IMR-90 (cell line): ENCODE results near the gene PTGER2. TPM values are rescaled to one million over a fixed set of nuclear protein-coding genes. Genes with fewer than 3 reads are reported as not detected.

Source experiments
- ATAC-seq: fragments of 200-7000 bp; cut with Tn5 transposase; 2 replicates; pipeline ENCODE4 v1.9.1; 2020; ENCODE audit warnings: low read depth, mild to moderate bottlenecking, moderate library complexity
- BruUV-seq: library from RNA; stranded (reverse); fragments of 400-500 nt; replicated peaks from 2 replicates; lab custom pipeline; 2021; lab: Mats Ljungman, UMichigan
- CTCF ChIA-PET: fragments of 300-600 bp; formaldehyde crosslinking; extraction: SDS; loops from one replicate; lab custom pipeline; 2021; ENCODE audit warnings: antibody characterized with exemption; lab: Yijun Ruan, JAX
- POLR2A ChIA-PET: fragments of 300-600 bp; sonication (Branson Sonifier 250); formaldehyde crosslinking; loops from one replicate; lab custom pipeline; 2022; ENCODE audit warnings: antibody characterized with exemption; ENCODE audit not compliant: unreplicated experiment; lab: Charles Lee
- DNase-seq: peaks from one replicate; pipeline ENCODE4 v3.0.0; 2013
- H2AFZ ChIP-seq: replicated peaks from 2 replicates; pipeline ENCODE3; 2013; ENCODE audit warnings: low read length, mild to moderate bottlenecking; ENCODE audit not compliant: poor library complexity
- H2AK5ac ChIP-seq: 2 replicates; pipeline ENCODE4 v1.6.1; 2013; ENCODE audit warnings: low read depth, low read length, inconsistent platforms
- H2AK9ac ChIP-seq: replicated peaks from 2 replicates; pipeline ENCODE3; 2013; ENCODE audit warnings: mild to moderate bottlenecking, low read depth, low read length, moderate library complexity; ENCODE audit not compliant: poor library complexity
- H2BK120ac ChIP-seq: 2 replicates; pipeline ENCODE4 v1.6.1; 2013; ENCODE audit warnings: low read depth, low read length, inconsistent platforms
- H2BK15ac ChIP-seq: 3 replicates; pipeline ENCODE4 v1.6.1; 2013; ENCODE audit warnings: low read depth, low read length, inconsistent platforms
- H2BK20ac ChIP-seq: 2 replicates; pipeline ENCODE4 v1.6.1; 2013; ENCODE audit warnings: low read depth, mild to moderate bottlenecking, inconsistent platforms, low read length, moderate library complexity
- H2BK5ac ChIP-seq: 2 replicates; pipeline ENCODE4 v1.6.1; 2013; ENCODE audit warnings: mild to moderate bottlenecking, low read depth, low read length, inconsistent platforms; ENCODE audit not compliant: poor library complexity, severe bottlenecking
- H3K14ac ChIP-seq: replicated peaks from 2 replicates; pipeline ENCODE4 v1.6.1; 2013; ENCODE audit warnings: low read depth, low read length, inconsistent platforms
- H3K18ac ChIP-seq: 2 replicates; pipeline ENCODE4 v1.6.1; 2013; ENCODE audit warnings: low read depth, low read length, control low read depth
- H3K23ac ChIP-seq: 2 replicates; pipeline ENCODE4 v1.6.1; 2013; ENCODE audit warnings: low read depth, low read length, inconsistent platforms
- H3K27ac ChIP-seq: 2 replicates; pipeline ENCODE4 v1.5.1; 2013; ENCODE audit warnings: mild to moderate bottlenecking, control low read depth, low read length; ENCODE audit not compliant: insufficient read depth
- H3K27me3 ChIP-seq: 2 replicates; pipeline ENCODE4 v1.6.1; 2013; ENCODE audit warnings: low read length; ENCODE audit not compliant: control insufficient read depth, insufficient read depth
- H3K36me3 ChIP-seq: 2 replicates; pipeline ENCODE4 v1.6.1; 2013; ENCODE audit warnings: low read length, mixed read lengths; ENCODE audit not compliant: control insufficient read depth, insufficient read depth
- H3K4ac ChIP-seq: 2 replicates; pipeline ENCODE4 v1.6.1; 2013; ENCODE audit warnings: low read depth, low read length, inconsistent platforms
- H3K4me1 ChIP-seq: 2 replicates; pipeline ENCODE4 v1.6.1; 2013; ENCODE audit warnings: low read length, mixed read lengths; ENCODE audit not compliant: control insufficient read depth, insufficient read depth
- H3K4me2 ChIP-seq: 2 replicates; pipeline ENCODE4 v1.6.1; 2013; ENCODE audit warnings: low read depth, mild to moderate bottlenecking, control low read depth, low read length, moderate library complexity
- H3K4me3 ChIP-seq: 2 replicates; pipeline ENCODE4 v1.5.1; 2013; ENCODE audit warnings: low read depth, mild to moderate bottlenecking, control low read depth, low read length, moderate library complexity; ENCODE audit not compliant: insufficient read depth
- H3K56ac ChIP-seq: 2 replicates; pipeline ENCODE4 v1.6.1; 2013; ENCODE audit warnings: low read length, inconsistent platforms; ENCODE audit not compliant: insufficient read depth; ENCODE audit errors: extremely low read depth
- H3K79me1 ChIP-seq, 2 experiments: 2 replicates each; pipeline ENCODE4 v1.6.1; 2013; ENCODE audit warnings: low read length in 2 of 2, inconsistent platforms in 1 of 2, low read depth in 1 of 2
- H3K9ac ChIP-seq: 2 replicates; pipeline ENCODE4 v1.6.1; 2013; ENCODE audit warnings: low read depth, low read length, control low read depth
- H3K9me1 ChIP-seq: 2 replicates; pipeline ENCODE4 v1.6.1; 2013; ENCODE audit warnings: low read length, inconsistent platforms; ENCODE audit not compliant: insufficient read depth
- H3K9me3 ChIP-seq: 2 replicates; pipeline ENCODE4 v1.6.1; 2013; ENCODE audit warnings: low read length; ENCODE audit not compliant: control insufficient read depth, insufficient read depth
- H4K20me1 ChIP-seq: 2 replicates; pipeline ENCODE4 v1.6.1; 2013; ENCODE audit warnings: low read length, inconsistent platforms; ENCODE audit not compliant: insufficient read depth
- H4K5ac ChIP-seq: 2 replicates; pipeline ENCODE4 v1.6.1; 2013; ENCODE audit warnings: mild to moderate bottlenecking, low read depth, low read length, control low read depth
- H4K8ac ChIP-seq, 2 experiments: 2 replicates each; pipeline ENCODE4 v1.6.1; 2013; ENCODE audit warnings: low read depth in 2 of 2, low read length in 2 of 2, control low read depth in 1 of 2, inconsistent platforms in 1 of 2
- H4K91ac ChIP-seq: 2 replicates; pipeline ENCODE4 v1.6.1; 2013; ENCODE audit warnings: low read depth, low read length, inconsistent platforms; ENCODE audit not compliant: insufficient read depth
- MXI1 ChIP-seq: IDR thresholded peaks from 2 replicates; pipeline ENCODE4 v1.6.1; 2012; ENCODE audit warnings: low read depth, mild to moderate bottlenecking, low read length, moderate library complexity, borderline replicate concordance
- NFE2L2 ChIP-seq: fragments of 150-350 bp; IDR thresholded peaks from 2 replicates; pipeline ENCODE4 v1.6.1; 2016; ENCODE audit warnings: low read depth, mild to moderate bottlenecking, low read length
- WGBS, 2 experiments: methylation state at CpG; one replicate each; pipeline versions ENCODE4 v1.1.5 to v1.1.7; 2013; ENCODE audit warnings: missing lambda C conversion rate in 2 of 2; ENCODE audit not compliant: insufficient read length in 1 of 2; ENCODE audit errors: extremely low coverage in 2 of 2; 5-methylcytosine and 5-hydroxymethylcytosine counted together
- dilution Hi-C: fragments of 300-500 bp; cut with HindIII; formaldehyde crosslinking; loops from one replicate; pipeline ENCODE4 v1.14.3; 2018; ENCODE audit warnings: low sequenced_read_pairs; ENCODE audit not compliant: unreplicated experiment
- in situ Hi-C: fragments of 300-500 bp; cut with MboI; formaldehyde crosslinking; loops from 3 replicates; pipeline ENCODE4 v1.14.3; 2019; ENCODE audit warnings: low sequenced_read_pairs, inconsistent platforms, mixed read lengths
- intact Hi-C: fragments of 100-400 bp; cut with micrococcal nuclease; formaldehyde crosslinking; loops from 2 replicates; pipeline ENCODE4 v1.10.0; 2022
- polyA plus RNA-seq, 3 experiments: library from polyadenylated mRNA; depleted of rRNA; stranded (reverse); fragments of >200 nt; gene quantifications; 2 replicates each; pipeline ENCODE4 v1.2.3, GENCODE V29; 2012; ENCODE audit warnings: low replicate concordance in 1 of 3
- total RNA-seq: library from RNA; depleted of rRNA; stranded (reverse); fragments of >200 nt; gene quantifications from 2 replicates; pipeline ENCODE4 v1.2.3, GENCODE V29; 2012

PTGER2 gene
- total and polyA plus RNA-seq, 2 of the 4 experiments (the other 2 are of a cell fraction): 24.7 to 58.5 TPM

DNA sequence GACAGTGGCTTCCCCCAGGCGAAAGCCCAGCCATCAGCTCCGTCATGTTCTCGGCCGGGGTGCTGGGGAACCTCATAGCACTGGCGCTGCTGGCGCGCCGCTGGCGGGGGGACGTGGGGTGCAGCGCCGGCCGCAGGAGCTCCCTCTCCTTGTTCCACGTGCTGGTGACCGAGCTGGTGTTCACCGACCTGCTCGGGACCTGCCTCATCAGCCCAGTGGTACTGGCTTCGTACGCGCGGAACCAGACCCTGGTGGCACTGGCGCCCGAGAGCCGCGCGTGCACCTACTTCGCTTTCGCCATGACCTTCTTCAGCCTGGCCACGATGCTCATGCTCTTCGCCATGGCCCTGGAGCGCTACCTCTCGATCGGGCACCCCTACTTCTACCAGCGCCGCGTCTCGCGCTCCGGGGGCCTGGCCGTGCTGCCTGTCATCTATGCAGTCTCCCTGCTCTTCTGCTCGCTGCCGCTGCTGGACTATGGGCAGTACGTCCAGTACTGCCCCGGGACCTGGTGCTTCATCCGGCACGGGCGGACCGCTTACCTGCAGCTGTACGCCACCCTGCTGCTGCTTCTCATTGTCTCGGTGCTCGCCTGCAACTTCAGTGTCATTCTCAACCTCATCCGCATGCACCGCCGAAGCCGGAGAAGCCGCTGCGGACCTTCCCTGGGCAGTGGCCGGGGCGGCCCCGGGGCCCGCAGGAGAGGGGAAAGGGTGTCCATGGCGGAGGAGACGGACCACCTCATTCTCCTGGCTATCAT is 663 bp downstream of the PTGER2 start:
- Histone ChIP-seq H3K79me1 (peaks cover 15 to 78% of the 10 kb centered on the region in 2 experiments; a peak in 3 of 4 replicates), H2AFZ (peak overlapping the region; percentile 88), H3K9me1 (peaks cover 9% of the 10 kb centered on the region), H2BK20ac (peak overlapping the region; percentile 51; the same call in 1 of the 2 replicates), H3K4me3 (peak overlapping the region; percentile 90), H3K56ac (peak overlapping the region; percentile 84), H3K14ac (peak overlapping the region; percentile 91), H3K18ac (peak overlapping the region; percentile 87), H2BK15ac (peak overlapping the region; percentile 34), H3K9ac (peak overlapping the region; percentile 100), H4K91ac (peak overlapping the region; percentile 43), H4K5ac (peak overlapping the region; percentile 79), H3K27me3 (no peaks in the 10 kb centered on the region), H2BK5ac (peak overlapping the region; percentile 87), H3K36me3 (peaks cover 6% of the 10 kb centered on the region; the same call in 1 of the 2 replicates), H3K9me3 (no peaks in the 10 kb centered on the region), H3K4me1 (peaks cover 10% of the 10 kb centered on the region), H3K23ac (peak overlapping the region; percentile 100), H2AK5ac (peak overlapping the region; percentile 77), H3K4ac (peak overlapping the region; percentile 98), H2AK9ac (peak overlapping the region; percentile 84), H4K20me1 (peaks cover 5% of the 10 kb centered on the region), H3K4me2 (peak overlapping the region; percentile 98), H4K8ac (peak overlapping the region; percentile 21 to 80), H2BK120ac (peak overlapping the region; percentile 87), H3K27ac (peak overlapping the region; percentile 98)
- ATAC-seq: peak; percentile 12
- peak; percentile 32 for DNase-seq
- TF ChIP-seq NFE2L2 (no peak), MXI1 (peak; percentile 34; the same call in 1 of the 2 replicates)
- TSS peak; percentile 44 for BruUV-seq
- POLR2A ChIA-PET: no interaction called here
- 1% methylated on average over 43 of the region's 63 CpGs; no CpG with 5 or more reads in 1 of the 2 experiments for WGBS, 2 experiments
- intact Hi-C loops: loop anchor here (1.0 to 5.0 kb wide), 5 partner anchors 41 to 378 kb away; partner anchors contain the start of genes GPR137C and TXNDC16
- dilution Hi-C loops: no loop called here
- in situ Hi-C loops: loop anchor here (25.0 kb wide), 1 partner anchor 373 kb away; the partner anchor contains the start of gene ERO1A
- CTCF ChIA-PET: no interaction called here
